ENCODE data around the gene CACNA1D.
"Not testable (repeated sequence)": the region's sequence is repeated elsewhere in the genome, so short reads cannot be mapped to it uniquely, and the experiment has no call there.

The CACNA1D gene

DNA sequence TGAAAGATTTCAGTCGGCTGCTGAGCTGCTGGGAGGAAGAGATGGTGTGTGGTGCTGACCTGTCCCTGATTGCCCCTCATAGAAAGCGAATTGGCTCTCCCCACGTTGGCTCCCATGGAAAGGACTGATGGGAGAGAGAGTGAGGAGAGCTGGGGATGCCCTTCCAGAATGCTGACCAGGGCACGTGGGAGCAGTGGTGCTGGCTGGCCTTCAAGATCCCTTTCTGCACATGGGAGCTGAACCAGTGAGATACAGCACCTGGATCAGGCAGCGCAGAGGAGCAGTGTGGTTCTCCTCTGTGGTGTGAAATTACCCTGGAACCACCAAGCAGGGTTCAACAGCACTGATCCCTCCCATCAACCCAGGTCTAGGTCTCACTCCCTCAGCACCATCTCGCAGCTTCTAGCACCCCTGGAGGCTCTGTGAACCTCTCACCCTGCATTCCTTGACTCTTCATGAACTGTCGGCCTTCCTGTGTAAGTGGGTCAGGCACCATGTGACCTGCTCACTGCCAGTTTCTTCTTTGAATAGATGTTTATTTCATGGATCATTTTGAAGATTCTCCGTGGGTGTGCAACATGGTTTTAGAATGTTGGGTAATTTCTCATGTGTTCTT lies 55.7 kb downstream of the CACNA1D start:
- H3K27me3 ChIP-seq (ENCODE audit: control insufficient read depth in 1 of 2, insufficient read depth in 2 of 2, low read length in 2 of 2) = no peaks in the 10 kb centered on the region
- no peak overlapping the region for H3K9ac ChIP-seq (ENCODE audit: low read length in 2 of 2)
- no peaks in the 10 kb centered on the region for H3K9me3 ChIP-seq (ENCODE audit: control insufficient read depth in 2 of 2, low read length in 2 of 2)
- H3K4me1 ChIP-seq (ENCODE audit: control insufficient read depth, insufficient read depth, low read length) = peaks cover 21% of the 10 kb centered on the region
- no peaks in the 10 kb centered on the region for H3K36me3 ChIP-seq (ENCODE audit: control insufficient read depth in 2 of 2, insufficient read depth in 2 of 2, low read length in 2 of 2)
- no peak overlapping the region for H3K27ac ChIP-seq (ENCODE audit: low read length)
- H3K4me3 ChIP-seq (ENCODE audit: low read length in 2 of 2) = no peak overlapping the region

DNA sequence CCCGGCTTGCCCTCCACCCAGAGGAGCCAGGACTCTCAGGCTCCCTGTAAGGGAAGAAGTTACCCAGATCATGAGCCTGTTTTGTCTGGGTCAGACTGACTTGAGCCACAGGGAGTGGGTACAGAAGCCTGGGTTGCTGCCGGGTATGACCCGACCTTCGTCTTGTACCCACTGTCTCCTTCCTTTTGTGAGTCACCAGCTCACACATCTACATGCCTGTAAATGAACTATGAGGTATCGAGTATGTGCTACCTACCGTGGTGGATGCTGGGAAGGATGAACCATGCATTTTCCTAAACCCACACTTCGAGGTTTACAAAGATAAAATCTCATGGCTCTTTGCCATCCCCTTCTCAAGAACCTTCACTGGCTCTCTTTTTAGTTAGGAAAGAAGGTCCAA lies 56.9 kb downstream of the CACNA1D start:
- Histone ChIP-seq H3K9me3 (ENCODE audit: control insufficient read depth in 2 of 2, low read length in 2 of 2) (no peaks in the 10 kb centered on the region), H3K4me3 (ENCODE audit: low read length in 2 of 2) (no peak overlapping the region), H3K9ac (ENCODE audit: low read length in 2 of 2) (no peak overlapping the region), H3K27ac (ENCODE audit: low read length) (no peak overlapping the region), H3K4me1 (ENCODE audit: control insufficient read depth, insufficient read depth, low read length) (peaks cover 12% of the 10 kb centered on the region), H3K36me3 (ENCODE audit: control insufficient read depth in 2 of 2, insufficient read depth in 2 of 2, low read length in 2 of 2) (no peaks in the 10 kb centered on the region), H3K27me3 (ENCODE audit: control insufficient read depth in 1 of 2, insufficient read depth in 2 of 2, low read length in 2 of 2) (no peaks in the 10 kb centered on the region)

DNA sequence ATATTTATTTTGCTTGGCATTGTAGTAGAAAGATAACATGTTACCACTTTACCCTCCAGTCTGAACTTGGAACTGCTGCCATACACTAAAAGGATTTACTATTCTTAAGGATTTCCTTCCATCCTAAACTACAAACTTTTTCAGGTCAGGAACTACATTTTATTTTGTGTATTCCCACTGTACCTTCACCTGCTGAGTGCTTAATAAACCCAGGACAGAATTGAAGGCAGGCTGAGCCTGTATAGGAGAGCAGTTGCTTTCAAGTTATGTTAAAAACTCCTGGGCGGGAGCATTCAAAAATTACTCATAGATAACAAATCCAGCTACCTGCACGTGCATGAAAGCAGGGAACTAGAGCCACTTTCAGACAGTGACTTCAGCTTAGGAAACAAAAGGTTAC lies 58.3 kb downstream of the CACNA1D start:
- Histone ChIP-seq H3K9ac (ENCODE audit: low read length in 2 of 2) (no peak overlapping the region), H3K27me3 (ENCODE audit: control insufficient read depth in 1 of 2, insufficient read depth in 2 of 2, low read length in 2 of 2) (no peaks in the 10 kb centered on the region), H3K36me3 (ENCODE audit: control insufficient read depth in 2 of 2, insufficient read depth in 2 of 2, low read length in 2 of 2) (no peaks in the 10 kb centered on the region), H3K27ac (ENCODE audit: low read length) (no peak overlapping the region), H3K4me1 (ENCODE audit: control insufficient read depth, insufficient read depth, low read length) (peaks cover 12% of the 10 kb centered on the region), H3K9me3 (ENCODE audit: control insufficient read depth in 2 of 2, low read length in 2 of 2) (no peaks in the 10 kb centered on the region), H3K4me3 (ENCODE audit: low read length in 2 of 2) (no peak overlapping the region)

DNA sequence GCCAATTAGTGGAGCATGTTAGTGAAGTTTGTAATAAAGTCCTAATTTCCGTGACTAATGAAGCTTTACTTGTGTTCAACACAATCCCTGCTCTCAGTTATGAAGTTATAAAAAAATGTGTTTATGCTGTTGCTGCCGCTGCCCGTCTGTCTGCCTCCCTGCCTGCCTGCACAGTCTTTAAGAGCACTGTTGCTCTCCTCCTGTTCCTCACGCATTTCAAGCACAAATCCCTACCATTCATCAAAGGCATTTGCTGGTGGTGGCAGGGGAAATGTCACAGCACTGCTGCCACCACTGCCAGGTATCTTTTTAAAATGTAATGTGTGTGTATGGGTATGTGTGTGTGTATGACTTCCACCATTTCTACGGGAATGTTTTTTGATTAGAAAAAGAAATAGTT lies 58.8 kb downstream of the CACNA1D start:
- Histone ChIP-seq H3K4me3 (ENCODE audit: low read length in 2 of 2) (peak overlapping the region in 1 of 2 donors; percentile 16), H3K27ac (ENCODE audit: low read length) (no peak overlapping the region), H3K36me3 (ENCODE audit: control insufficient read depth in 2 of 2, insufficient read depth in 2 of 2, low read length in 2 of 2) (no peaks in the 10 kb centered on the region), H3K4me1 (ENCODE audit: control insufficient read depth, insufficient read depth, low read length) (peaks cover 12% of the 10 kb centered on the region), H3K27me3 (ENCODE audit: control insufficient read depth in 1 of 2, insufficient read depth in 2 of 2, low read length in 2 of 2) (no peaks in the 10 kb centered on the region), H3K9ac (ENCODE audit: low read length in 2 of 2) (no peak overlapping the region), H3K9me3 (ENCODE audit: control insufficient read depth in 2 of 2, low read length in 2 of 2) (no peaks in the 10 kb centered on the region)

DNA sequence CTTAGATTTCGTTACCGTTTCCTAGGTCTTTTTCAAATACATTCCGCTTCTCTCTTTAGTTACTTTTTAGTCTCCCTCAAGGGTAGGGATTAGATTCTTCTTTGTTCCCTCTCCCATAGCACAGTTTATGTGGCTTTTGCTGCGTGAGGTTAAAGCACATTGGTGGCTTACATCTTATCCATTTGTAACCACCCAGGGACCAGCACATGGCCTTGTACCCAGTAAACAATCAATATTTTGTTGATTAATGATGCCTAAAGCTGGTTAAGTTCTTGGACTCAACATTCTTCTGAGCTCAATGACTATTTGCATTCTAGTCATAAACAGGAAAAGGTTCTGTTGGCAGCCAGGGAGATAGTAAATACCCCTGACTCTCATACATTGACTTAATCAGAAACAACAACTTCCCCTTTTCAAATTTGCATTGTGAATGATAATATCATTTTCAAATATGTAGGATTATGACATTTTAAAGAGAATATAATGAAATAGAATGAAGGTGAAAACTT lies 60.2 kb downstream of the CACNA1D start:
- no peaks in the 10 kb centered on the region for H3K36me3 ChIP-seq (ENCODE audit: control insufficient read depth in 2 of 2, insufficient read depth in 2 of 2, low read length in 2 of 2)

DNA sequence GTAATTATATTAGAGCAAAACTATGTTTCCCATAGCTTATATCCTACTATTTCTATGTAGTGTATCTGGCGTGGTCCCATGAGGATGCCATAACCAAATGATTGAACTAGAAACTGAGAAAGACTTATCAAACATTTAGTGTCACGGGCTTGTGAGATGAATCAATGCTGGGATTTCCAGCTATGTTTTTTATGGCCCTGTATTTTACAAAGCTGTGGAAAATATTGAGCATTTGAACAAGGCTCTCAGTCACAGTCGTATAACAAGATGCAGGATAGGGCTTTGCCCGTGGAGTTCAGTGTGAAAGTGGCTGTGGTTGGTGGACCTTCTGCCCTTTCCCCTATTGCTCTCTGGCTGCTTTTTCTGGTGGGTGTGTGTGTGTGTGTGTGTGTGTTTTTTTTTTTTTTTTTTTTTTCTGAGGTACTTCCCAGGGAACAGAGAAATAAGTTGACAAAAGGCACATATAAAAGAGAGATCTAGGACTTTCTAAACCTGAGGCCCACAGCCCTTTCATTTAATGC lies 60.7 kb downstream of the CACNA1D start:
- Histone ChIP-seq H3K27ac (ENCODE audit: low read length) (no peak overlapping the region), H3K4me3 (ENCODE audit: low read length in 2 of 2) (no peak overlapping the region), H3K4me1 (ENCODE audit: control insufficient read depth, insufficient read depth, low read length) (peaks cover 11% of the 10 kb centered on the region), H3K9ac (ENCODE audit: low read length in 2 of 2) (no peak overlapping the region), H3K36me3 (ENCODE audit: control insufficient read depth in 2 of 2, insufficient read depth in 2 of 2, low read length in 2 of 2) (no peaks in the 10 kb centered on the region), H3K9me3 (ENCODE audit: control insufficient read depth in 2 of 2, low read length in 2 of 2) (no peaks in the 10 kb centered on the region), H3K27me3 (ENCODE audit: control insufficient read depth in 1 of 2, insufficient read depth in 2 of 2, low read length in 2 of 2) (no peaks in the 10 kb centered on the region)

More for the DNA sequence above, 60.2 kb downstream of the CACNA1D start:
- Histone ChIP-seq H3K9me3 (ENCODE audit: control insufficient read depth in 2 of 2, low read length in 2 of 2) (no peaks in the 10 kb centered on the region), H3K9ac (ENCODE audit: low read length in 2 of 2) (no peak overlapping the region), H3K27ac (ENCODE audit: low read length) (no peak overlapping the region), H3K4me3 (ENCODE audit: low read length in 2 of 2) (no peak overlapping the region), H3K4me1 (ENCODE audit: control insufficient read depth, insufficient read depth, low read length) (peaks cover 12% of the 10 kb centered on the region), H3K27me3 (ENCODE audit: control insufficient read depth in 1 of 2, insufficient read depth in 2 of 2, low read length in 2 of 2) (no peaks in the 10 kb centered on the region)

DNA sequence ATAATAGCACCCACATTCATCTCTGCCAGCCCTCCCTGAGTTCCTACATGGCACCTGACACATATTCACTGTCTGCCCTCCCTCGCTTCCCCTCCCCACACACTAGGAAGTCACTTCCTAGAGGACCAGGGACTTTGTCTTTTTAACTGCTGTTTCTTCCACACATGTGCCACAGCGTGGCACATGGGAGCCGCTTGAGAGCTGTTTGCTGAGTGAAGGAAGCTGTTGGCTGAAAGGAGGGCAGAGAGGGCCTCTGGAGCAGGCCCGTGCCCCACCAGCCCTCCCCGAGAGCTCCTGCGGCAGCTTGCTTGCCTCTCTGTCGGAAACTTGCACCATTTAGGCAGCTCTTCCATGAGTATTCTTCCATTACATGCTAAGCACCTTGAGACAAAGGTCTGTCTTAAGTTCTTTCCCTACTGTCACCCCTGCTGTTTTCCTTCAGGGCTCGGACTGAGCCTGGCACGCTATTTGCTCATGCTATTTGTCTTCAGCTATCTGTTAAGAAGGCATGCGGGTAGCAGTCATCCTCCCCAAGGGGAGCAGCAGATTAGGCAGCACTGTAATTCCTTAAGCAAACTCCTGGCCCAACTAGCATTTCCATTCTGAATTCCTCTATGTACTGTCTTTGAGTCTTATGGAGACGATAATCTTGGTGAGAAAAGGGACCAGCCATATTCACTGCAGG lies 72.2 kb downstream of the CACNA1D start:
- H3K27me3 ChIP-seq (ENCODE audit: control insufficient read depth in 1 of 2, insufficient read depth in 2 of 2, low read length in 2 of 2) = peaks cover 0 to 2% of the 10 kb centered on the region in 2 donors
- no peak overlapping the region for H3K27ac ChIP-seq (ENCODE audit: low read length)
- H3K36me3 ChIP-seq (ENCODE audit: control insufficient read depth in 2 of 2, insufficient read depth in 2 of 2, low read length in 2 of 2) = no peaks in the 10 kb centered on the region
- H3K9ac ChIP-seq (ENCODE audit: low read length in 2 of 2) = no peak overlapping the region
- no peaks in the 10 kb centered on the region for H3K4me1 ChIP-seq (ENCODE audit: control insufficient read depth, insufficient read depth, low read length)
- H3K9me3 ChIP-seq (ENCODE audit: control insufficient read depth in 2 of 2, low read length in 2 of 2) = no peaks in the 10 kb centered on the region
- H3K4me3 ChIP-seq (ENCODE audit: low read length in 2 of 2) = no peak overlapping the region

DNA sequence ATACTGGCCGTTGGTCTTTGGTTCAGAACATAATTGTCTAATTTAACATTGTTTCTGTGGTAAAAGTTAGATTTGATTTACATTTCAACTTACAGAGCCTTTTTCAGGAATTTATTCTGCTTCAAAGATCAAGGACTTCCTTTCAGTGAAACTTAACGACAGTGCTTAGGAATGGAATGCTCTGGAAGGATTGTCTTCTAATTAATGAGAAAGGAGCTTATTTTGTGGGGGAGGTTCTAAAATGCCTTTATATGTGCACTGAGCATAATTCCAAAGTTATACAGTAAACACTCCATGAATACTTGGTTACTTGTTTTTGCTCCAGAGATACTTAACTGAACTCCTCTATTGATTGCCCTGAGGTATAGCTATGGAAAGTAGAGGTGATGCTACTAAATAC lies 75.7 kb downstream of the CACNA1D start:
- H3K27me3 ChIP-seq (ENCODE audit: control insufficient read depth in 1 of 2, insufficient read depth in 2 of 2, low read length in 2 of 2) = peaks cover 0 to 2% of the 10 kb centered on the region in 2 donors
- no peak overlapping the region for H3K4me3 ChIP-seq (ENCODE audit: low read length in 2 of 2)
- H3K9ac ChIP-seq (ENCODE audit: low read length in 2 of 2) = no peak overlapping the region
- H3K9me3 ChIP-seq (ENCODE audit: control insufficient read depth in 2 of 2, low read length in 2 of 2) = no peaks in the 10 kb centered on the region
- H3K27ac ChIP-seq (ENCODE audit: low read length) = no peak overlapping the region
- H3K4me1 ChIP-seq (ENCODE audit: control insufficient read depth, insufficient read depth, low read length) = no peaks in the 10 kb centered on the region
- no peaks in the 10 kb centered on the region for H3K36me3 ChIP-seq (ENCODE audit: control insufficient read depth in 2 of 2, insufficient read depth in 2 of 2, low read length in 2 of 2)

DNA sequence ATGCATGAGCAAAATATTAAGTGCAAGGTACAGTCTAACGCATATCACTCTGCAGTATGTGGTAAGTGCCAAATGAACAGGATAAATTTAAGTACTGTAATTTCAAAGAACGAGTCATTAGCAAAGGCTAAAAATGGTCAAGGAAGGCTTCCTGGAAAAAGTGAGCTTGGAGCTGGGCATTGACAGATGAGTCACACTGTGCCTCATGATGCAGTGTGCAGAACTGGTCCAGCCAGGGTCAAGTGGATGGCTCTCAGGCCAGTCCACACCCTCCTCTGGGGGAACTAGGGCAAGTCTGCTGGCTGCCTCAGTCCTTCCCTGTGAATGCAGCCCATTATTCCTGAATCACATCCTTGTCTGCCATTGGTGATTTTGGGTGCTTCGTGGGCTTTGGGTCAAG lies 76.3 kb downstream of the CACNA1D start:
- Histone ChIP-seq H3K4me1 (ENCODE audit: control insufficient read depth, insufficient read depth, low read length) (no peaks in the 10 kb centered on the region), H3K27me3 (ENCODE audit: control insufficient read depth in 1 of 2, insufficient read depth in 2 of 2, low read length in 2 of 2) (peaks cover 0 to 2% of the 10 kb centered on the region in 2 donors), H3K27ac (ENCODE audit: low read length) (no peak overlapping the region), H3K9ac (ENCODE audit: low read length in 2 of 2) (no peak overlapping the region), H3K4me3 (ENCODE audit: low read length in 2 of 2) (no peak overlapping the region), H3K9me3 (ENCODE audit: control insufficient read depth in 2 of 2, low read length in 2 of 2) (no peaks in the 10 kb centered on the region), H3K36me3 (ENCODE audit: control insufficient read depth in 2 of 2, insufficient read depth in 2 of 2, low read length in 2 of 2) (no peaks in the 10 kb centered on the region)

DNA sequence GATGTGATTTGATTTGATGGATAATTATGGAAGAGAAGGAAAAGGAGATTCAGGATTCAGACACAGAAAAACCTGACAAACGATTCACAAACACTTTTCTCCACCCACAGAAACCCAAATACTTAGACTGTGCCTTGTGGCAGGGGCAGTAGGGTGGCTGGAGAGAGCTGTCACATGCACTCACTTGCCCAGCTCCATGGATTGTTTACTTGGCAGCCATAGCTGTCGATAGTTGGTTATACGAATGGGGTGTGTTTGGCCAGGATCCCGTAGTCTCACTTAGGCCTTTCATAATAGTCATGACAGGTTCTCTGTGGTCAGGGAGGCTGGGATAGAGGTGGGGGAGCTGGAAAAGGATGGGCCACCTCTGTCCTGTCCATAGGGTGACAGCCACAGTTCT lies 76.9 kb downstream of the CACNA1D start:
- Histone ChIP-seq H3K36me3 (ENCODE audit: control insufficient read depth in 2 of 2, insufficient read depth in 2 of 2, low read length in 2 of 2) (no peaks in the 10 kb centered on the region), H3K27me3 (ENCODE audit: control insufficient read depth in 1 of 2, insufficient read depth in 2 of 2, low read length in 2 of 2) (peaks cover 0 to 2% of the 10 kb centered on the region in 2 donors), H3K4me3 (ENCODE audit: low read length in 2 of 2) (no peak overlapping the region), H3K4me1 (ENCODE audit: control insufficient read depth, insufficient read depth, low read length) (no peaks in the 10 kb centered on the region), H3K27ac (ENCODE audit: low read length) (no peak overlapping the region), H3K9ac (ENCODE audit: low read length in 2 of 2) (no peak overlapping the region), H3K9me3 (ENCODE audit: control insufficient read depth in 2 of 2, low read length in 2 of 2) (no peaks in the 10 kb centered on the region)

DNA sequence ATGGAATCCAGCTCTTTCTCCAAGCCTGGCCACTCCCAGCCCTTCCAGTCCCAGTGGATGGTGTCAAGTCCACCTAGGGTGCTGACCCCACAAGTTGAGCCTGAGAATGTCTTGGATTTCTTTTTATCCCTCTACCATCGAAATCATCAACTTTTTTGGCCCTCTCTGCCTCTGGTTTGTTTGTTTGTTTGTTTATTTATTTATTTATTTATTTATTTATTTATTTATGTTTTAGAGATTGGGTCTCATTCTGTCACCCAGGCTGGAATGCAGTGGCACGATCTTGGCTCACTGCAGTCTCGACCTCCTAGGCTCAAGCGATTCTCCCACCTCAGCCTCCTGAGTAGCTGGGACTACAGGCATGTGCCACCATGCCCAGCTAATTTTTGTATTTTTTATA lies 77.8 kb downstream of the CACNA1D start:
- not testable (repeated sequence) for H3K27ac ChIP-seq (ENCODE audit: low read length); H3K4me3 ChIP-seq (ENCODE audit: low read length in 2 of 2); H3K27me3 ChIP-seq (ENCODE audit: control insufficient read depth in 1 of 2, insufficient read depth in 2 of 2, low read length in 2 of 2); H3K4me1 ChIP-seq (ENCODE audit: control insufficient read depth, insufficient read depth, low read length); H3K9ac ChIP-seq (ENCODE audit: low read length in 2 of 2); H3K36me3 ChIP-seq (ENCODE audit: control insufficient read depth in 2 of 2, insufficient read depth in 2 of 2, low read length in 2 of 2); H3K9me3 ChIP-seq (ENCODE audit: control insufficient read depth in 2 of 2, low read length in 2 of 2)
